Caco-2 (cell line): ENCODE measurements around the gene ADCY1. TPM values are rescaled to one million over a fixed set of nuclear protein-coding genes. Genes with fewer than 3 reads are reported as not detected.

Experiments used
- BruUV-seq: library from RNA; stranded (reverse); fragments of 400-500 nt; replicated peaks from 2 replicates; lab custom pipeline; 2021; lab: Mats Ljungman, UMichigan
- CTCF ChIA-PET: fragments of 300-600 bp; sonication (Branson Sonifier 250); formaldehyde crosslinking; loops from one replicate; lab custom pipeline; 2022; ENCODE audit warnings: antibody characterized with exemption; lab: Charles Lee
- POLR2A ChIA-PET: fragments of 300-600 bp; sonication (Branson Sonifier 250); formaldehyde crosslinking; loops from one replicate; lab custom pipeline; 2022; ENCODE audit warnings: antibody characterized with exemption; lab: Charles Lee
- DNase-seq, 2 experiments: peaks; one replicate each; pipeline versions ENCODE4 v3.0.0 to v3.0.0-alpha.2; 2020 to 2022
- H3K27me3 ChIP-seq: replicated peaks from 2 replicates; pipeline ENCODE4 v1.6.0; 2011; ENCODE audit warnings: low read length; ENCODE audit not compliant: control insufficient read depth, insufficient read depth
- H3K36me3 ChIP-seq: 2 replicates; pipeline ENCODE4 v1.5.1; 2011; ENCODE audit warnings: low read length; ENCODE audit not compliant: control insufficient read depth, insufficient read depth
- H3K4me1 ChIP-seq: fragments of 250-450 bp; sonication (Bioruptor Pico); 2 replicates; pipeline ENCODE4 v1.5.1; 2020; ENCODE audit warnings: mild to moderate bottlenecking
- H3K4me3 ChIP-seq: 2 replicates; pipeline ENCODE4 v1.5.1; 2011; ENCODE audit warnings: low read depth, mild to moderate bottlenecking, control low read depth, low read length
- H3K9me3 ChIP-seq: fragments of 250-450 bp; sonication (Bioruptor Pico); 2 replicates; pipeline ENCODE4 v1.5.1; 2020; ENCODE audit warnings: mild to moderate bottlenecking, moderate library complexity
- H3K27ac Mint-ChIP-seq: one replicate; pipeline ENCODE4 v1.8.0; 2022; ENCODE audit warnings: mixed read lengths; ENCODE audit not compliant: unreplicated experiment
- H3K27me3 Mint-ChIP-seq: one replicate; pipeline ENCODE4 v1.8.0; 2022; ENCODE audit warnings: mixed read lengths; ENCODE audit not compliant: insufficient read depth, unreplicated experiment
- H3K36me3 Mint-ChIP-seq: one replicate; pipeline ENCODE4 v1.8.0; 2022; ENCODE audit warnings: mild to moderate bottlenecking, mixed read lengths; ENCODE audit not compliant: insufficient read depth, unreplicated experiment
- H3K4me1 Mint-ChIP-seq: one replicate; pipeline ENCODE4 v1.8.0; 2022; ENCODE audit warnings: low read depth, mixed read lengths; ENCODE audit not compliant: unreplicated experiment
- H3K4me3 Mint-ChIP-seq: one replicate; pipeline ENCODE4 v1.8.0; 2022; ENCODE audit warnings: mild to moderate bottlenecking, moderate library complexity, mixed read lengths; ENCODE audit not compliant: unreplicated experiment
- H3K9me3 Mint-ChIP-seq: one replicate; pipeline ENCODE4 v1.8.0; 2022; ENCODE audit warnings: mixed read lengths; ENCODE audit not compliant: unreplicated experiment
- intact Hi-C: fragments of 100-400 bp; cut with micrococcal nuclease; formaldehyde crosslinking; loops from one replicate; pipeline ENCODE4 v1.10.0; 2022; ENCODE audit not compliant: unreplicated experiment
- total RNA-seq: library from RNA; stranded (reverse); gene quantifications from 2 replicates; pipeline ENCODE4 v1.2.3, GENCODE V29; 2022
- TF ChIP-seq, protein P1 (sequence below), 2 experiments: fragments of 200-600 bp in 1 of 2; IDR thresholded peaks; 1 replicate in 1 of 2; 2 replicates in 1 of 2; pipeline versions ENCODE4 v1.5.1 to v1.8.0; 2011 to 2022; ENCODE audit warnings: antibody characterized with exemption in 1 of 2, control low read depth in 1 of 2, inconsistent platforms in 1 of 2, low read depth in 1 of 2, low read length in 1 of 2, mild to moderate bottlenecking in 1 of 2, moderate library complexity in 1 of 2; ENCODE audit not compliant: insufficient read depth in 1 of 2, severe bottlenecking in 1 of 2, unreplicated experiment in 1 of 2

ADCY1 gene
- total RNA-seq, 1 experiment from 2014 or later: 2.9 TPM

DNA sequence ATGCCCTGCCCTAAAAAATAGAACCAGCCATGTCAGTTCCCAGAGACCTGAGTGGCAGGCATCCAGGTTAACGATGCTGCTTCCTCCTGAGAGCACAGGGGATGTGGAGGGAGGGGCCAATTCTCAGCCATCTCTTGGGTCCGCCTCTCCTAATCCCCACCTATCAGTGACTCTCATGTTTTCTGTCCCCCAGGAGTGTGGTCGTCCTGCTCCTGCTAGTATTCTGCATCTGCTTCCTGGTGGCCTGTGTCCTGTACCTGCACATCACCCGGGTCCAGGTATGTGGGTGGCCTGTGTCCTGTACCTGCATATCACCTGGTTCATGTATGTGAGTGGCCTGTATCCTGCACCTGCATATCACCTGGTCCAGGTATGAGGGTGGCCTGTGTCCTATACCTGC lies 105.3 kb downstream of the ADCY1 start:
- no TSS peak for BruUV-seq
- Mint-ChIP-seq H3K27me3 (peaks cover 8% of the 10 kb centered on the region), H3K27ac (no peak overlapping the region), H3K9me3 (no peaks in the 10 kb centered on the region), H3K36me3 (no peaks in the 10 kb centered on the region), H3K4me3 (no peak overlapping the region), H3K4me1 (peaks cover 22% of the 10 kb centered on the region)
- no peak for DNase-seq
- H3K27me3 ChIP-seq: no peaks in the 10 kb centered on the region
- no peaks in the 10 kb centered on the region for H3K36me3 ChIP-seq
- ChIA-PET POLR2A (no interaction called here), CTCF (no interaction called here)
- intact Hi-C loops: no loop called here
- no peaks in the 10 kb centered on the region for H3K9me3 ChIP-seq
- H3K4me3 ChIP-seq: no peak overlapping the region
- H3K4me1 ChIP-seq: no peaks in the 10 kb centered on the region
- TF ChIP-seq, protein P1, sequence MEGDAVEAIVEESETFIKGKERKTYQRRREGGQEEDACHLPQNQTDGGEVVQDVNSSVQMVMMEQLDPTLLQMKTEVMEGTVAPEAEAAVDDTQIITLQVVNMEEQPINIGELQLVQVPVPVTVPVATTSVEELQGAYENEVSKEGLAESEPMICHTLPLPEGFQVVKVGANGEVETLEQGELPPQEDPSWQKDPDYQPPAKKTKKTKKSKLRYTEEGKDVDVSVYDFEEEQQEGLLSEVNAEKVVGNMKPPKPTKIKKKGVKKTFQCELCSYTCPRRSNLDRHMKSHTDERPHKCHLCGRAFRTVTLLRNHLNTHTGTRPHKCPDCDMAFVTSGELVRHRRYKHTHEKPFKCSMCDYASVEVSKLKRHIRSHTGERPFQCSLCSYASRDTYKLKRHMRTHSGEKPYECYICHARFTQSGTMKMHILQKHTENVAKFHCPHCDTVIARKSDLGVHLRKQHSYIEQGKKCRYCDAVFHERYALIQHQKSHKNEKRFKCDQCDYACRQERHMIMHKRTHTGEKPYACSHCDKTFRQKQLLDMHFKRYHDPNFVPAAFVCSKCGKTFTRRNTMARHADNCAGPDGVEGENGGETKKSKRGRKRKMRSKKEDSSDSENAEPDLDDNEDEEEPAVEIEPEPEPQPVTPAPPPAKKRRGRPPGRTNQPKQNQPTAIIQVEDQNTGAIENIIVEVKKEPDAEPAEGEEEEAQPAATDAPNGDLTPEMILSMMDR (IDR thresholded peaks at IDR 0.05; ENCODE audit: insufficient read depth in 1 of 2, low read depth in 1 of 2, low read length in 1 of 2, severe bottlenecking in 1 of 2, unreplicated experiment in 1 of 2): no peak

DNA sequence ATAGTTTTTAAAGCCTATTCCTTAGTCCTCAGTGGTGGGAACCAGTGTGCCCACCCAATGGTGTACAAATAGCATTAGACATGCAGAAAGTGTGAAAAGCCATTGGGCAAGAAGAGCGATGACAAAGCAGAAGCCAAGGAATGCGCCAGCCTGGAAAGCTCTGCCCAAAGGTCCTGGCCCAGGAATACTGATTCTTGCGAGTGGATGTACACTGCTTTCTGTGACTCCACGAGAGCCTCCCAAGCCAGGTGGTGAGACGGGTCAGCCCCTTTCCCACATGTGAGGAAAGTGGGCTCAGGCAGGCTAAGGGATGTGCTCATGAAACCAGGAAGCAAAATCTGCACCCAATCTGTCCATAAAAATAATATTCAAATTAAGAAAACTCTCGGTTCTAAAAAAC lies 106.6 kb downstream of the ADCY1 start:
- Mint-ChIP-seq H3K27me3 (peaks cover 5% of the 10 kb centered on the region), H3K27ac (no peak overlapping the region), H3K36me3 (no peaks in the 10 kb centered on the region), H3K4me3 (no peak overlapping the region), H3K9me3 (no peaks in the 10 kb centered on the region), H3K4me1 (peaks cover 31% of the 10 kb centered on the region)
- peaks cover 4% of the 10 kb centered on the region; the same call in 1 of the 2 replicates for H3K4me1 ChIP-seq
- H3K4me3 ChIP-seq: no peak overlapping the region
- intact Hi-C loops: no loop called here
- ChIA-PET POLR2A (no interaction called here), CTCF (no interaction called here)
- no peaks in the 10 kb centered on the region for H3K9me3 ChIP-seq
- TF ChIP-seq, protein P1 (IDR thresholded peaks at IDR 0.05; ENCODE audit: insufficient read depth in 1 of 2, low read depth in 1 of 2, low read length in 1 of 2, severe bottlenecking in 1 of 2, unreplicated experiment in 1 of 2): no peak
- no TSS peak for BruUV-seq
- no peaks in the 10 kb centered on the region for H3K36me3 ChIP-seq
- no peak for DNase-seq
- no peaks in the 10 kb centered on the region for H3K27me3 ChIP-seq

DNA sequence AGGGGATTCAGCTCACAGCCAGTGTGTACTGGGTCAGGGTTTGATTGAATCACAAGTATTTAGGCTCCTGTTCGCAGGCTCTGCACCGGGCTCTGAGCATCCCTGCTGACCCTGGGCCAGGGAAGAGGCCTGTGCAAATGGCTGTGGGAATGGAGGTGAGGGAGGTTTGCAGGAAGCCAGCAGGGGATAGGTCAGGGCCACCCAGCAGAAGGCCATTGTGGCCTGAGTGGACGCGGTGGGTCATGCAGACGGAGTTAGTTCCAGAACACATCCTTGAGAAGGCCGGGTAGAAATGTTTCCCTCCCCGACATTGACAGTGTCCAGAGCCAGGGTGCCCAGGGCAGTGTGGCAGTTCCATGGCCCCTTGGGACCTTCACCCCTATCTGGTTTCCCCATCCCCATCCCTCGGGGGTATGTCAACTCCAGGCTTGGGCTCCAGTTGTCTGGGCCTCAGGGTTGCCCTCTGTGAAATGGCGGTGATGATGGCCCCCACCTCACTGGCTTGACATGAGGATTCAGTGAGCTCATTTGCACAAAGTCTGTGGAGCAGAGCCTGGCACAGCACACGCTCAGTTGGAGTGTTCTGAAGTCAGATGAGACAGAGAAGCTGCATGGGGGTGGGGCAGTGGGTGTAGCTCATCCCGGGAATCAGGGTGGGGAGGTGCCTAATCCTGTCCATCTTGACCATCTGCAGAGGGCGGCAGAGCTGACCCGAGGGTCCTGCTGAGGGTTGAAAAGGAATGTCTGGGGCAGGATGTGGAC lies 107.6 kb downstream of the ADCY1 start:
- no peak overlapping the region for H3K4me3 Mint-ChIP-seq
- POLR2A ChIA-PET: no interaction called here
- H3K9me3 Mint-ChIP-seq: no peaks in the 10 kb centered on the region
- H3K4me1 Mint-ChIP-seq: peaks cover 30% of the 10 kb centered on the region
- Histone ChIP-seq H3K36me3 (no peaks in the 10 kb centered on the region), H3K4me3 (no peak overlapping the region), H3K9me3 (no peaks in the 10 kb centered on the region), H3K4me1 (peaks cover 4% of the 10 kb centered on the region; the same call in 1 of the 2 replicates), H3K27me3 (no peaks in the 10 kb centered on the region)
- intact Hi-C loops: no loop called here
- no peak overlapping the region for H3K27ac Mint-ChIP-seq
- DNase-seq: peak in 1 of 2 experiments; percentile 19
- H3K27me3 Mint-ChIP-seq: peaks cover 4% of the 10 kb centered on the region
- TF ChIP-seq, protein P1 (IDR thresholded peaks at IDR 0.05; ENCODE audit: insufficient read depth in 1 of 2, low read depth in 1 of 2, low read length in 1 of 2, severe bottlenecking in 1 of 2, unreplicated experiment in 1 of 2): no peak
- CTCF ChIA-PET: no interaction called here
- H3K36me3 Mint-ChIP-seq: no peaks in the 10 kb centered on the region
- no TSS peak for BruUV-seq
